ENCODE results near the gene NPC1.
"Not testable (repeated sequence)": the region's sequence is repeated elsewhere in the genome, so short reads cannot be mapped to it uniquely, and the experiment has no call there.

NPC1 gene

DNA sequence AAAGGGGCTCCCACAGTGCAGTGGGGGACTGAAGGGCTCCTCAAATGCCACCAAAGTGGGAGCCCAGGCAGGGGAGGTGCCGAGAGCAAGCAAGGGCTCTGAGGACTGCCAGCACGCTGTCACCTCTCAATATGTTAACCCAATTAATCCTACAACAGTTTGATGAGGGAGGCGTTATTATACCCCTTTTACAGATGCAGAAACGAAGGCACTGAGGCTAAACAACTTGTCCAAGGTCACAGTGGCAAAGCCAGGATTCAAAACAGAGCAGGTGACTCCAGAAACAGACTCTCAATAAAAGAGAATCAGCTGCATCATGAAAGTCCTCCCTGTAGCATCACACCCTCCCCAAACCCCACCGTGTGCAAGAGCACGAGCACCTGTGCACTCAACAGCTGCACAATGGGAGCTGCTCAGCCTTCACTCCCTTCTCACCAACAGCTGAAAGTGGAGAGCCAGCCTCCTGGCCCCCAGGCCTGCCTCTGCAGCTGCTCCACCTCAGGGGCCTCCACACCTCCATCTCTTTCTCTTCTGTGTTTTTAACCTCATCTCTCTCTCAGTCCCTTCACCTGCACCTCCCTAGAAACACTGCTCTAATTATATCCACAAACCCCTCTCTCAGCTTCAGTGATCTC lies 8.1 kb downstream of the NPC1 start:
- Histone ChIP-seq H3K4me1 (ENCODE audit: control extremely low read depth in 1 of 4, control insufficient read depth in 4 of 4, insufficient read depth in 4 of 4, low read length in 3 of 4) (peaks cover 3 to 14% (median 6%) of the 10 kb centered on the region in 4 experiments), H3K4me3 (ENCODE audit: control insufficient read depth in 1 of 7, extremely low read depth in 1 of 7, insufficient read depth in 4 of 7, low read depth in 2 of 7, low read length in 6 of 7) (no peak overlapping the region), H3K36me3 (ENCODE audit: control insufficient read depth in 4 of 4, insufficient read depth in 4 of 4, low read length in 3 of 4) (peaks cover 0 to 25% (median 5%) of the 10 kb centered on the region in 4 experiments), H3K27me3 (replicated peaks in 2 of 5; ENCODE audit: control insufficient read depth in 4 of 5, insufficient read depth in 5 of 5, low read length in 4 of 5) (peaks cover 0 to 3% (median 0%) of the 10 kb centered on the region in 5 experiments), H3K9me3 (ENCODE audit: control extremely low read depth in 1 of 5, control insufficient read depth in 4 of 5, insufficient read depth in 2 of 5, low read depth in 1 of 5, low read length in 4 of 5) (no peaks in the 10 kb centered on the region), H3K27ac (ENCODE audit: insufficient read depth in 1 of 2, low read depth in 1 of 2, low read length in 2 of 2, poor library complexity in 1 of 2, severe bottlenecking in 2 of 2) (no peak overlapping the region)
- DNase-seq: no peak
- WGBS (ENCODE audit: insufficient coverage): 98% methylated on average over 5 of the region's 6 CpGs
- CTCF ChIA-PET: interaction anchor here (0.7 to 1.9 kb wide), 2 partner anchors 9 to 61 kb away, joined by 3 to 8 read pairs; no protein-coding TSS in a partner anchor
- POLR2A ChIA-PET: no interaction called here

DNA sequence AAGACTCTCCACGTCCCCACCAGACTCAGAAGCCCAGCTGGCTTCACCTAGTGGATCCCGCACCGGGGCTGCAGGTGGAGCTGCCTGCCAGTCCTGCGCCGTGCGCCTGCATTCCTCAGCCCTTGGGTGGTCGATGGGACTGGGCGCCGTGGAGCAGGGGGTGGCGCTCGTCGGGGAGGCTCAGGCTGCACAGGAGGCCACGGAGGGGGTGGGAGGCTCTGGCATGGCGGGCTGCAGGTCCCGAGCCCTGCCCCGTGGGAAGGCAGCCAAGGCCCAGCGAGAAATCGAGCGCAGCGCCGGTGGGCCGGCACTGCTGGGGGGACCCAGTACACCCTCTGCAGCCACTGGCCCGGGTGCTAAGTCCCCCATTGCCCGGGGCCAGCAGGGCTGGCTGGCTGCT lies 8.8 kb downstream of the NPC1 start:
- H3K4me3 ChIP-seq (ENCODE audit: control insufficient read depth in 1 of 7, extremely low read depth in 1 of 7, insufficient read depth in 4 of 7, low read depth in 2 of 7, low read length in 6 of 7); POLR2A ChIA-PET; H3K27ac ChIP-seq (ENCODE audit: insufficient read depth in 1 of 2, low read depth in 1 of 2, low read length in 2 of 2, poor library complexity in 1 of 2, severe bottlenecking in 2 of 2); DNase-seq; H3K27me3 ChIP-seq (replicated peaks in 2 of 5; ENCODE audit: control insufficient read depth in 4 of 5, insufficient read depth in 5 of 5, low read length in 4 of 5); H3K9me3 ChIP-seq (ENCODE audit: control extremely low read depth in 1 of 5, control insufficient read depth in 4 of 5, insufficient read depth in 2 of 5, low read depth in 1 of 5, low read length in 4 of 5): not testable (repeated sequence)
- CTCF ChIA-PET: interaction anchor here (0.7 kb wide), 1 partner anchor 61 kb away, joined by 3 read pairs; no protein-coding TSS in a partner anchor
- WGBS (ENCODE audit: insufficient coverage): 100% methylated on average over 5 of the region's 24 CpGs
- H3K4me1 ChIP-seq (ENCODE audit: control extremely low read depth in 1 of 4, control insufficient read depth in 4 of 4, insufficient read depth in 4 of 4, low read length in 3 of 4): peaks cover 3 to 14% (median 6%) of the 10 kb centered on the region in 4 experiments
- peaks cover 2 to 31% (median 10%) of the 10 kb centered on the region in 4 experiments for H3K36me3 ChIP-seq (ENCODE audit: control insufficient read depth in 4 of 4, insufficient read depth in 4 of 4, low read length in 3 of 4)

DNA sequence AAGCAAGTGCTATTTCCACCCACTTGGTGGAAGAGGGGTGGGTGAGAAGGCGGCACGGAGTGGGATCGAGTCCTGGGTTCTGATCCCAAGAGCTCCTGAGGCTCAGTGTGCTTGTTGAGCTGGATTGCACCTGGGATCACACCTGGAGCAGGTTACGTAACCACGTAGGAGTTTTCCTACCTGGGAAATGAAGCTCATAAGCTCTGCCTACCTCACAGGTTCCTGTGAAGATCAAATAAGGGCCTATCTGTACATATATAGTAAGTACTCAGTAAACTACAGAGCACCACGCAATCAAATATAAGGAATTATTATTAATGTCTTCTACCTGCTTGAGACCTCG lies 11.0 kb downstream of the NPC1 start:
- peaks cover 0 to 3% (median 0%) of the 10 kb centered on the region in 5 experiments for H3K27me3 ChIP-seq (replicated peaks in 2 of 5; ENCODE audit: control insufficient read depth in 4 of 5, insufficient read depth in 5 of 5, low read length in 4 of 5)
- peaks cover 8 to 37% (median 22%) of the 10 kb centered on the region in 4 experiments for H3K36me3 ChIP-seq (ENCODE audit: control insufficient read depth in 4 of 4, insufficient read depth in 4 of 4, low read length in 3 of 4)
- no peaks in the 10 kb centered on the region for H3K9me3 ChIP-seq (ENCODE audit: control extremely low read depth in 1 of 5, control insufficient read depth in 4 of 5, insufficient read depth in 2 of 5, low read depth in 1 of 5, low read length in 4 of 5)
- no peak overlapping the region for H3K4me3 ChIP-seq (ENCODE audit: control insufficient read depth in 1 of 7, extremely low read depth in 1 of 7, insufficient read depth in 4 of 7, low read depth in 2 of 7, low read length in 6 of 7)
- WGBS (ENCODE audit: insufficient coverage): 100% methylated on average over 3 of the region's 7 CpGs
- no peak for DNase-seq
- ChIA-PET CTCF (no interaction called here), POLR2A (no interaction called here)
- H3K4me1 ChIP-seq (ENCODE audit: control extremely low read depth in 1 of 4, control insufficient read depth in 4 of 4, insufficient read depth in 4 of 4, low read length in 3 of 4): peaks cover 3 to 14% (median 6%) of the 10 kb centered on the region in 4 experiments
- no peak overlapping the region for H3K27ac ChIP-seq (ENCODE audit: insufficient read depth in 1 of 2, low read depth in 1 of 2, low read length in 2 of 2, poor library complexity in 1 of 2, severe bottlenecking in 2 of 2)

DNA sequence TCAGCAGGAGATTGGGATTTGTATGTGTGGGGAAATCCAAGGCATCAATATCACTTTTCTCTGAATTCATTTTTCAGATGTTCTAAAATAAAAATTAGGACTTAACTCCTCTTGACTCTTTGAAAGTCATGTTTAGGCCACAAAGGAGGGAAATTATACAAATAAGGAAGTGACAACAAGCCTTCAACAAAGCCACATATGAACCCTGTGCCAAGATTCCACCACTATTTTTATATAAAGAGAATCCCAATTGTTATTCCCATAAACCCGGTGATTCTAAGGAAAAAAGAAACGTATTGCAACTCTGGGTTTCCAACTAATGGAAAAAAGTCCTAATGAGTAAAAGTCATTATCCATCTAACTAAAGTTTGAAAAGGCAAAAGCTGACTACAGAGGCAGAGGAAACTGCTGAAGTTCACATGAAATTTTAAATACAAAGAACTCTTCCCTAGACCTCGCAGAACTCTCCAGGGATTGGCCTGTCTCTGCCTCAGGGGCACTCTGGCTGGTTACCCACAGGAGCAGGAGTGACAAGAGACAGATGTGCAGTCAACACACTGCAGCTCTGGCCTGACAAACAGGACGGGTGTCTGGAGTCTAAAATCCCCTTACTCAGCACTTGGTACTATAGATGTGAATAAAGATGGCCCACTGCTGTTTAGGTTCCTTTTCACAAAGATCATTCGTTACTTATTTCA lies 11.5 kb downstream of the NPC1 start:
- H3K36me3 ChIP-seq (ENCODE audit: control insufficient read depth in 4 of 4, insufficient read depth in 4 of 4, low read length in 3 of 4): peaks cover 8 to 42% (median 24%) of the 10 kb centered on the region in 4 experiments
- 83% methylated on average over 1 of the region's 5 CpGs for WGBS (ENCODE audit: insufficient coverage)
- DNase-seq: peak in 2 of 3 donors; percentile 26 to 31
- CTCF ChIA-PET: interaction anchor here (1.1 kb wide), 1 partner anchor 58 kb away, joined by 3 read pairs; no protein-coding TSS in a partner anchor
- H3K4me1 ChIP-seq (ENCODE audit: control extremely low read depth in 1 of 4, control insufficient read depth in 4 of 4, insufficient read depth in 4 of 4, low read length in 3 of 4): peaks cover 3 to 14% (median 6%) of the 10 kb centered on the region in 4 experiments
- no peak overlapping the region for H3K27ac ChIP-seq (ENCODE audit: insufficient read depth in 1 of 2, low read depth in 1 of 2, low read length in 2 of 2, poor library complexity in 1 of 2, severe bottlenecking in 2 of 2)
- H3K27me3 ChIP-seq (replicated peaks in 2 of 5; ENCODE audit: control insufficient read depth in 4 of 5, insufficient read depth in 5 of 5, low read length in 4 of 5): peaks cover 0 to 3% (median 0%) of the 10 kb centered on the region in 5 experiments
- H3K9me3 ChIP-seq (ENCODE audit: control extremely low read depth in 1 of 5, control insufficient read depth in 4 of 5, insufficient read depth in 2 of 5, low read depth in 1 of 5, low read length in 4 of 5): no peaks in the 10 kb centered on the region
- H3K4me3 ChIP-seq (ENCODE audit: control insufficient read depth in 1 of 7, extremely low read depth in 1 of 7, insufficient read depth in 4 of 7, low read depth in 2 of 7, low read length in 6 of 7): no peak overlapping the region
- POLR2A ChIA-PET: no interaction called here

DNA sequence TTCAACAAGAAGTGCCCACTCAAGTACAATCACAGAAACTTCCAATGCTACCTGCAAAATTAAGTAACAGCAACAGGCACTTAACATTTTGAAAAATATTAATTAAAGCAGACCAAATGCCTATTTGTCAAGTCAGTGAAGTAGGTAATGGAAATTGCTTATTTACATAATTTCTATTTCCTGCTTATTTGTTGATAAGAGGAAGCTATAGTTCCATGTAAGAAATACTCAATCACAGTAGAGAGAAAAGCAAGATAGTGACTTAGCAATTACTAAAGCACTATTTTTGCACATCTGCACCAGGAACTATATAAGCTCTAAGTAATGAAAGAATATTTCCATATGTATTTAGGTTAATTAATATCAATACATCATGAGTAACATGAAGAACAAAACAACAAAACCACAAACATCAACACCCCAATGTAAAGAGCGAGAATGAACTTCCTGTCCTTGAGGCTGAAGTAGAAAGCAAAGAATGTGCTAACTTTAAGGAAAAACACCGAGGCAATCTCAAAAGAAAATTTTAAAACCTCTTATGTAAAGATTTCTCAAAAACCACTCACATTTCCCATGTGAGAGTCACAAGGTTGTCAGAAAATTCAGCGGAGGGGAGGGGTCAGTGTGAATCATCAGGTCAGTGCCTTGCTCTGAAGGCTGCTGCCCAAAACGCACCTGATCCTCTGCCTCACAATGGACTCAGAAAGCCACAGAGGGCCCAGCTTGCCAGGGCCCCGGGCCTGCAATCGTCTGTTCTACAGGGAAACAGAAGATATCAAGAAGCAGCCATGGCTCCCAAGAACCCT lies 12.5 kb downstream of the NPC1 start:
- 98% methylated on average over 4 of the region's 6 CpGs for WGBS (ENCODE audit: insufficient coverage)
- Histone ChIP-seq H3K4me1 (ENCODE audit: control extremely low read depth in 1 of 4, control insufficient read depth in 4 of 4, insufficient read depth in 4 of 4, low read length in 3 of 4) (peaks cover 3 to 14% (median 6%) of the 10 kb centered on the region in 4 experiments), H3K9me3 (ENCODE audit: control extremely low read depth in 1 of 5, control insufficient read depth in 4 of 5, insufficient read depth in 2 of 5, low read depth in 1 of 5, low read length in 4 of 5) (no peaks in the 10 kb centered on the region), H3K27me3 (replicated peaks in 2 of 5; ENCODE audit: control insufficient read depth in 4 of 5, insufficient read depth in 5 of 5, low read length in 4 of 5) (no peaks in the 10 kb centered on the region), H3K4me3 (ENCODE audit: control insufficient read depth in 1 of 7, extremely low read depth in 1 of 7, insufficient read depth in 4 of 7, low read depth in 2 of 7, low read length in 6 of 7) (no peak overlapping the region), H3K27ac (ENCODE audit: insufficient read depth in 1 of 2, low read depth in 1 of 2, low read length in 2 of 2, poor library complexity in 1 of 2, severe bottlenecking in 2 of 2) (no peak overlapping the region), H3K36me3 (ENCODE audit: control insufficient read depth in 4 of 4, insufficient read depth in 4 of 4, low read length in 3 of 4) (peaks cover 10 to 47% (median 25%) of the 10 kb centered on the region in 4 experiments)
- POLR2A ChIA-PET: no interaction called here
- DNase-seq: no peak
- CTCF ChIA-PET: interaction anchor here (1.1 kb wide), 1 partner anchor 57 kb away, joined by 3 read pairs; no protein-coding TSS in a partner anchor

DNA sequence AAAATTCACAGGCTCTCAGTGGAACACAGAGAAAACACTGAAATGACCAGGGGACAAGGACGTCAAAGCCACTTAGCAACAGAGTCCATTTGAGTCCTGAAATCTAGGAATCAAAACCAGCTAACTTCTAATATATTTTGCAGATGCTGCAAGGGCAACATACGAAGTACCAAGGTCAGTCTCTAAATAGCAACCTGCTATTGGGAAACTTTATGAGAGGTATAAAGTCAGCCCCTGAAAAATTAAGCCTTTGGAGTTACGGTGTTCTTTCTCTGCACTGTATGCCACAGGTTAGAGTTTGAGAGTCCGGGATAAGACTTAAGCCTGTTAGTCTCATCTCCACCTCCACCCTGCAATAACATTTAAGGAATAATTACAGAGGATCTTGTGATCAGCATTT lies 13.3 kb downstream of the NPC1 start:
- Histone ChIP-seq H3K4me1 (ENCODE audit: control extremely low read depth in 1 of 4, control insufficient read depth in 4 of 4, insufficient read depth in 4 of 4, low read length in 3 of 4) (peaks cover 3 to 14% (median 6%) of the 10 kb centered on the region in 4 experiments), H3K36me3 (ENCODE audit: control insufficient read depth in 4 of 4, insufficient read depth in 4 of 4, low read length in 3 of 4) (peaks cover 14 to 53% (median 28%) of the 10 kb centered on the region in 4 experiments), H3K27me3 (replicated peaks in 2 of 5; ENCODE audit: control insufficient read depth in 4 of 5, insufficient read depth in 5 of 5, low read length in 4 of 5) (no peaks in the 10 kb centered on the region), H3K27ac (ENCODE audit: insufficient read depth in 1 of 2, low read depth in 1 of 2, low read length in 2 of 2, poor library complexity in 1 of 2, severe bottlenecking in 2 of 2) (no peak overlapping the region), H3K9me3 (ENCODE audit: control extremely low read depth in 1 of 5, control insufficient read depth in 4 of 5, insufficient read depth in 2 of 5, low read depth in 1 of 5, low read length in 4 of 5) (no peaks in the 10 kb centered on the region), H3K4me3 (ENCODE audit: control insufficient read depth in 1 of 7, extremely low read depth in 1 of 7, insufficient read depth in 4 of 7, low read depth in 2 of 7, low read length in 6 of 7) (no peak overlapping the region)
- ChIA-PET POLR2A (no interaction called here), CTCF (no interaction called here)
- 100% methylated on average over 4 of the region's 4 CpGs for WGBS (ENCODE audit: insufficient coverage)
- DNase-seq: no peak

Measured in common myeloid progenitor, CD34-positive (primary cell).